ENCODE data around the gene MRPS7. TPM values are rescaled to one million over a fixed set of nuclear protein-coding genes. Genes with fewer than 3 reads are reported as not detected.
A peak's percentile ranks its signal among the peaks of the same experiment; 100 is the strongest.

The MRPS7 gene
- total and polyA plus RNA-seq, 9 of the 15 experiments (the other 6 are each of a cell fraction or from before 2014, with no cell fraction given) = 107 to 244 (median 132) TPM

DNA sequence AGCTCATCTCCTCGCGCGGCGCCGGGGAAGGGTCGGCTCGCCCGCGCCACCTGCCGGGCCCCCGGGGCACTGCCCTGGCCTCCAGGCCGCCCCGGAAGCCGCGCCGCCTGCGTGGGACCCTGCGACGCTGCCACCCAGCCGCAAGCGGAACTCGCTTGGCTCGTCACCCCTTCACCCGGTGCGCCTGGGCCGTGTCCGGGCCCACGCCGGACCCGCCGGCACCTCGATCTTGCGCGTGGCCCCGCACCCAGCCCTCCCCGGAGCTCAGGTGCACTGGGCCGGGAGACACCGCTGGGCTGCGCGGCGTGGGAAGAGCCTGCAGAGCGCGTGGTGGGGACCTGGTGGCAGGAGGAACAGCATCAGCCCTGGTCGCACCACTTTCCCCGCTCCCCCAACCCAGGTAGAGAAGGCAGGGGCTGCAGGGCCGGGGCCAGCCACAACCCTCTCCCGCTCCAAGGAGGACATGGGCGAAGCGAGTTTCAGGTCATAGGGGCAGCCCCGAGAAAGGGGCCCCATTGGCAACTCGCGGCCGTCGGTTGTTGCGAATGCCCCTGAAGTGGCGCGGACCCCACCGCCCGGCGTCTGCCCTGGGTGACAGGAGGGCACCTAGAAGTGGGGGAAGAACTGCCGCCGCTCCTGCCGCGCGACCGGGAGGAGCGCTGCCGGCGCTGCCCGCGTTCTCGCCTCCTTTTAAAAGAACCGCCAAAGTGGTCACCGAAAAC is 9.7 kb downstream of the MRPS7 start (continued):
- TF ChIP-seq, protein P1, sequence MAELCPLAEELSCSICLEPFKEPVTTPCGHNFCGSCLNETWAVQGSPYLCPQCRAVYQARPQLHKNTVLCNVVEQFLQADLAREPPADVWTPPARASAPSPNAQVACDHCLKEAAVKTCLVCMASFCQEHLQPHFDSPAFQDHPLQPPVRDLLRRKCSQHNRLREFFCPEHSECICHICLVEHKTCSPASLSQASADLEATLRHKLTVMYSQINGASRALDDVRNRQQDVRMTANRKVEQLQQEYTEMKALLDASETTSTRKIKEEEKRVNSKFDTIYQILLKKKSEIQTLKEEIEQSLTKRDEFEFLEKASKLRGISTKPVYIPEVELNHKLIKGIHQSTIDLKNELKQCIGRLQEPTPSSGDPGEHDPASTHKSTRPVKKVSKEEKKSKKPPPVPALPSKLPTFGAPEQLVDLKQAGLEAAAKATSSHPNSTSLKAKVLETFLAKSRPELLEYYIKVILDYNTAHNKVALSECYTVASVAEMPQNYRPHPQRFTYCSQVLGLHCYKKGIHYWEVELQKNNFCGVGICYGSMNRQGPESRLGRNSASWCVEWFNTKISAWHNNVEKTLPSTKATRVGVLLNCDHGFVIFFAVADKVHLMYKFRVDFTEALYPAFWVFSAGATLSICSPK (IDR thresholded peaks at IDR 0.05; ENCODE audit: borderline replicate concordance) = no peak
- TF ChIP-seq NEUROD1 (IDR thresholded peaks at IDR 0.05; ENCODE audit: borderline replicate concordance, low read depth, low read length, partially characterized antibody) = no peak
- TF ChIP-seq JUND (IDR thresholded peaks at IDR 0.05; ENCODE audit: borderline replicate concordance, low read depth, low read length) = peak; percentile 20; the same call in 1 of the 2 replicates
- TF ChIP-seq JUND (tag; IDR thresholded peaks at IDR 0.05; ENCODE audit: borderline replicate concordance, low read depth, low read length) = peak; percentile 9; the same call in 1 of the 3 replicates
- no peak for TF ChIP-seq ZFP1 (CRISPR knock-in tag; IDR thresholded peaks at IDR 0.05)
- no peak for TF ChIP-seq BRD9 (IDR thresholded peaks at IDR 0.05; ENCODE audit: low read depth, partially characterized antibody)
- TF ChIP-seq MTF1 (CRISPR knock-in tag; IDR thresholded peaks at IDR 0.05; ENCODE audit: borderline replicate concordance) = no peak
- TF ChIP-seq SREBF1 (IDR thresholded peaks at IDR 0.05; ENCODE audit: borderline replicate concordance, low read depth, low read length) = no peak
- no peak for TF ChIP-seq ERF (CRISPR knock-in tag; IDR thresholded peaks at IDR 0.05)
- no peak for TF ChIP-seq FOXM1 (IDR thresholded peaks at IDR 0.05; ENCODE audit: low read depth)
- peak; percentile 44; the same call in 1 of the 2 replicates for TF ChIP-seq FOXM1 (CRISPR knock-in tag; IDR thresholded peaks at IDR 0.05; ENCODE audit: low read depth)
- peak; percentile 96 for TF ChIP-seq CXXC5 (CRISPR knock-in tag; IDR thresholded peaks at IDR 0.05)
- TF ChIP-seq HMGN3 (IDR thresholded peaks at IDR 0.05; ENCODE audit: borderline replicate concordance, extremely low read depth, insufficient read length, low read depth, low read length) = peak; percentile 67
- TF ChIP-seq LEF1 (IDR thresholded peaks at IDR 0.05) = no peak
- TF ChIP-seq RAD51 (IDR thresholded peaks at IDR 0.05; ENCODE audit: borderline replicate concordance, low read depth) = no peak
- TF ChIP-seq FUS (optimal IDR thresholded peaks at IDR 0.05; ENCODE audit: low read depth, low read length) = peak; percentile 65
- no peak for TF ChIP-seq RBM34 (IDR thresholded peaks at IDR 0.05; ENCODE audit: borderline replicate concordance, insufficient read depth, low read length)
- TF ChIP-seq NR2C1 (IDR thresholded peaks at IDR 0.05) = no peak
- TF ChIP-seq NR2C1 (tag; IDR thresholded peaks at IDR 0.05) = no peak
- TF ChIP-seq NCOR1 (IDR thresholded peaks at IDR 0.05) = no peak
- TF ChIP-seq, protein P2, sequence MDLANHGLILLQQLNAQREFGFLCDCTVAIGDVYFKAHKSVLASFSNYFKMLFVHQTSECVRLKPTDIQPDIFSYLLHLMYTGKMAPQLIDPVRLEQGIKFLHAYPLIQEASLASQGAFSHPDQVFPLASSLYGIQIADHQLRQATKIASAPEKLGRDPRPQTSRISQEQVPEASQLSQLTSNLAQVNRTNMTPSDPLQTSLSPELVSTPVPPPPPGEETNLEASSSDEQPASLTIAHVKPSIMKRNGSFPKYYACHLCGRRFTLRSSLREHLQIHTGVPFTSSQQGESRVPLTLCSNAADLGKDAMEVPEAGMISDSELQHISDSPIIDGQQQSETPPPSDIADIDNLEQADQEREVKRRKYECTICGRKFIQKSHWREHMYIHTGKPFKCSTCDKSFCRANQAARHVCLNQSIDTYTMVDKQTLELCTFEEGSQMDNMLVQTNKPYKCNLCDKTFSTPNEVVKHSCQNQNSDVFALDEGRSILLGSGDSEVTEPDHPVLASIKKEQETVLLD (IDR thresholded peaks at IDR 0.05) = no peak
- TF ChIP-seq, protein P3, sequence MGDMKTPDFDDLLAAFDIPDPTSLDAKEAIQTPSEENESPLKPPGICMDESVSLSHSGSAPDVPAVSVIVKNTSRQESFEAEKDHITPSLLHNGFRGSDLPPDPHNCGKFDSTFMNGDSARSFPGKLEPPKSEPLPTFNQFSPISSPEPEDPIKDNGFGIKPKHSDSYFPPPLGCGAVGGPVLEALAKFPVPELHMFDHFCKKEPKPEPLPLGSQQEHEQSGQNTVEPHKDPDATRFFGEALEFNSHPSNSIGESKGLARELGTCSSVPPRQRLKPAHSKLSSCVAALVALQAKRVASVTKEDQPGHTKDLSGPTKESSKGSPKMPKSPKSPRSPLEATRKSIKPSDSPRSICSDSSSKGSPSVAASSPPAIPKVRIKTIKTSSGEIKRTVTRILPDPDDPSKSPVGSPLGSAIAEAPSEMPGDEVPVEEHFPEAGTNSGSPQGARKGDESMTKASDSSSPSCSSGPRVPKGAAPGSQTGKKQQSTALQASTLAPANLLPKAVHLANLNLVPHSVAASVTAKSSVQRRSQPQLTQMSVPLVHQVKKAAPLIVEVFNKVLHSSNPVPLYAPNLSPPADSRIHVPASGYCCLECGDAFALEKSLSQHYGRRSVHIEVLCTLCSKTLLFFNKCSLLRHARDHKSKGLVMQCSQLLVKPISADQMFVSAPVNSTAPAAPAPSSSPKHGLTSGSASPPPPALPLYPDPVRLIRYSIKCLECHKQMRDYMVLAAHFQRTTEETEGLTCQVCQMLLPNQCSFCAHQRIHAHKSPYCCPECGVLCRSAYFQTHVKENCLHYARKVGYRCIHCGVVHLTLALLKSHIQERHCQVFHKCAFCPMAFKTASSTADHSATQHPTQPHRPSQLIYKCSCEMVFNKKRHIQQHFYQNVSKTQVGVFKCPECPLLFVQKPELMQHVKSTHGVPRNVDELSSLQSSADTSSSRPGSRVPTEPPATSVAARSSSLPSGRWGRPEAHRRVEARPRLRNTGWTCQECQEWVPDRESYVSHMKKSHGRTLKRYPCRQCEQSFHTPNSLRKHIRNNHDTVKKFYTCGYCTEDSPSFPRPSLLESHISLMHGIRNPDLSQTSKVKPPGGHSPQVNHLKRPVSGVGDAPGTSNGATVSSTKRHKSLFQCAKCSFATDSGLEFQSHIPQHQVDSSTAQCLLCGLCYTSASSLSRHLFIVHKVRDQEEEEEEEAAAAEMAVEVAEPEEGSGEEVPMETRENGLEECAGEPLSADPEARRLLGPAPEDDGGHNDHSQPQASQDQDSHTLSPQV (IDR thresholded peaks at IDR 0.05) = peak; percentile 81
- TF ChIP-seq MAFF (IDR thresholded peaks at IDR 0.05; ENCODE audit: low read length) = no peak

Measured in K562 (cell line).